Fibroblast of lung (primary cell): ENCODE data around the gene TPM4. TPM values are rescaled to one million over a fixed set of nuclear protein-coding genes. Genes with fewer than 3 reads are reported as not detected.

ENCODE experiments used
- DNase-seq, 2 donors: peaks; one replicate each; pipeline versions ENCODE4 v3.0.0 to v3.0.0-alpha.2; 2010; ENCODE audit warnings: low read depth in 2 of 2
- H2AFZ ChIP-seq: 2 replicates; pipeline ENCODE4 v1.5.1; 2012; ENCODE audit warnings: low read length, control low read depth, inconsistent platforms
- H3K27ac ChIP-seq: 2 replicates; pipeline ENCODE4 v1.5.1; 2011; ENCODE audit warnings: low read length, control low read depth; ENCODE audit not compliant: insufficient read depth
- H3K27me3 ChIP-seq: 2 replicates; pipeline ENCODE4 v1.5.1; 2011; ENCODE audit warnings: mild to moderate bottlenecking, low read length; ENCODE audit not compliant: control insufficient read depth, insufficient read depth
- H3K36me3 ChIP-seq: 2 replicates; pipeline ENCODE4 v1.5.1; 2011; ENCODE audit warnings: low read length; ENCODE audit not compliant: control insufficient read depth, insufficient read depth
- H3K4me1 ChIP-seq: 2 replicates; pipeline ENCODE4 v1.5.1; 2011; ENCODE audit warnings: low read length; ENCODE audit not compliant: control insufficient read depth, insufficient read depth; ENCODE audit errors: extremely low read depth
- H3K4me2 ChIP-seq: 2 replicates; pipeline ENCODE4 v1.5.1; 2011; ENCODE audit warnings: low read length, control low read depth; ENCODE audit not compliant: insufficient read depth; ENCODE audit errors: extremely low read depth
- H3K4me3 ChIP-seq, 4 experiments: fragments of 200-600 bp in 1 of 4; sonication (generic) in 1 of 4; replicated peaks in 1 of 4; 2 replicates each; pipeline ENCODE4 v1.5.1; 2011 to 2016; ENCODE audit warnings: low read length in 4 of 4, low read depth in 3 of 4, mild to moderate bottlenecking in 3 of 4, control low read depth in 2 of 4, inconsistent platforms in 1 of 4, mixed read lengths in 1 of 4; ENCODE audit not compliant: insufficient read depth in 1 of 4; ENCODE audit errors: control extremely low read depth in 1 of 4
- H3K79me2 ChIP-seq: 2 replicates; pipeline ENCODE4 v1.5.1; 2012; ENCODE audit warnings: mild to moderate bottlenecking, low read length, inconsistent platforms; ENCODE audit not compliant: control insufficient read depth, insufficient read depth
- H3K9ac ChIP-seq: 2 replicates; pipeline ENCODE4 v1.5.1; 2011; ENCODE audit warnings: mild to moderate bottlenecking, low read length, control low read depth; ENCODE audit not compliant: insufficient read depth
- H3K9me3 ChIP-seq: 2 replicates; pipeline ENCODE4 v1.5.1; 2012; ENCODE audit warnings: low read depth, low read length; ENCODE audit not compliant: control insufficient read depth, insufficient read depth
- H4K20me1 ChIP-seq: 2 replicates; pipeline ENCODE4 v1.5.1; 2011; ENCODE audit warnings: low read length; ENCODE audit not compliant: control insufficient read depth, insufficient read depth; ENCODE audit errors: extremely low read depth
- CTCF ChIP-seq, 2 donors: IDR thresholded peaks in 1 of 2; conservative IDR thresholded peaks in 1 of 2; 1 replicate in 1 of 2; 2 replicates in 1 of 2; pipeline ENCODE4 v1.5.1; 2011 to 2012; ENCODE audit warnings: low read length in 2 of 2, control low read depth in 1 of 2, inconsistent platforms in 1 of 2, low read depth in 1 of 2, mild to moderate bottlenecking in 1 of 2
- EZH2 ChIP-seq: IDR thresholded peaks from 2 replicates; pipeline ENCODE4 v1.5.1; 2012; ENCODE audit warnings: low read length, control low read depth, mild to moderate bottlenecking; ENCODE audit errors: missing control alignments
- polyA plus RNA-seq, 2 donors: library from polyadenylated mRNA; depleted of rRNA in 1 of 2; stranded (reverse) in 1 of 2; unstranded in 1 of 2; fragments of >200 nt; gene quantifications; 2 replicates each; pipeline ENCODE4 v1.2.1, GENCODE V29; 2011 to 2012; ENCODE audit warnings: missing spikeins in 1 of 2
- total RNA-seq: library from RNA; depleted of rRNA; stranded (reverse); fragments of >200 nt; gene quantifications from 2 replicates; pipeline ENCODE4 v1.2.1, GENCODE V29; 2014

Gene TPM4
- total and polyA plus RNA-seq, 2 donors (not counting 1 experiment from before 2014, with no cell fraction given) = 822 to 2,577 TPM

- no peak for TF ChIP-seq CTCF (conservative IDR thresholded peaks at IDR 0.05 in 1 of 2, IDR thresholded peaks at IDR 0.05 in 1 of 2; ENCODE audit: low read depth in 1 of 2, low read length in 2 of 2)
- TF ChIP-seq EZH2 = no peak
- H3K27ac ChIP-seq = no peak overlapping the region
- DNase-seq = no peak
These were observed 67.9 kb downstream of the TPM4 start for GRCh38 chr19:16144216-16144581.

GRCh38 chr19:16146112-16146511, 69.8 kb downstream of the TPM4 start:
- no peaks in the 10 kb centered on the region for H3K36me3 ChIP-seq

More at GRCh38 chr19:16144216-16144581, 67.9 kb downstream of the TPM4 start:
- H3K9ac ChIP-seq = no peak overlapping the region
- no peaks in the 10 kb centered on the region for H4K20me1 ChIP-seq
- no peak overlapping the region for H3K4me2 ChIP-seq
- H3K9me3 ChIP-seq = no peaks in the 10 kb centered on the region
- no peak overlapping the region for H3K4me3 ChIP-seq
- H3K4me1 ChIP-seq = no peaks in the 10 kb centered on the region
- H3K36me3 ChIP-seq = no peaks in the 10 kb centered on the region
- H3K79me2 ChIP-seq = no peaks in the 10 kb centered on the region
- no peaks in the 10 kb centered on the region for H3K27me3 ChIP-seq
- no peak overlapping the region for H2AFZ ChIP-seq

GRCh38 chr19:16148443-16149229, 72.3 kb downstream of the TPM4 start:
- no peaks in the 10 kb centered on the region for H3K27me3 ChIP-seq
- H3K9me3 ChIP-seq = no peaks in the 10 kb centered on the region
- no peak overlapping the region for H2AFZ ChIP-seq
- H3K79me2 ChIP-seq = no peaks in the 10 kb centered on the region
- H3K4me1 ChIP-seq = no peaks in the 10 kb centered on the region
- H3K27ac ChIP-seq = no peak overlapping the region
- no peak overlapping the region for H3K4me2 ChIP-seq
- no peaks in the 10 kb centered on the region for H4K20me1 ChIP-seq
- TF ChIP-seq CTCF (conservative IDR thresholded peaks at IDR 0.05 in 1 of 2, IDR thresholded peaks at IDR 0.05 in 1 of 2; ENCODE audit: low read depth in 1 of 2, low read length in 2 of 2) (no peak), EZH2 (no peak)
- H3K9ac ChIP-seq = no peak overlapping the region
- no peak for DNase-seq
- H3K4me3 ChIP-seq = no peak overlapping the region
- H3K36me3 ChIP-seq = no peaks in the 10 kb centered on the region

More at GRCh38 chr19:16146112-16146511, 69.8 kb downstream of the TPM4 start:
- no peak overlapping the region for H3K4me2 ChIP-seq
- no peaks in the 10 kb centered on the region for H4K20me1 ChIP-seq
- no peak for DNase-seq
- H3K4me1 ChIP-seq = no peaks in the 10 kb centered on the region
- no peaks in the 10 kb centered on the region for H3K79me2 ChIP-seq
- H3K9me3 ChIP-seq = no peaks in the 10 kb centered on the region
- no peaks in the 10 kb centered on the region for H3K27me3 ChIP-seq
- no peak overlapping the region for H3K9ac ChIP-seq
- no peak overlapping the region for H2AFZ ChIP-seq
- H3K27ac ChIP-seq = no peak overlapping the region
- no peak overlapping the region for H3K4me3 ChIP-seq
- TF ChIP-seq CTCF (conservative IDR thresholded peaks at IDR 0.05 in 1 of 2, IDR thresholded peaks at IDR 0.05 in 1 of 2; ENCODE audit: low read depth in 1 of 2, low read length in 2 of 2) (no peak), EZH2 (no peak)

Other genes starting within 250 kb of the TPM4 start
- not detected in 2 replicates for gene CYP4F2, start 178.4 kb upstream of the TPM4 start, total RNA-seq
- not detected in 2 replicates for gene CYP4F2, start 178.4 kb upstream of the TPM4 start, polyA plus RNA-seq
- not detected in 2 replicates for gene CYP4F11, start 142.0 kb upstream of the TPM4 start, total RNA-seq
- gene CYP4F11, start 142.0 kb upstream of the TPM4 start, polyA plus RNA-seq = not detected in 2 replicates
- not detected in 2 replicates for gene OR10H4, start 127.5 kb upstream of the TPM4 start, total RNA-seq
- gene OR10H4, start 127.5 kb upstream of the TPM4 start, polyA plus RNA-seq = not detected in 2 replicates
- 47.5 and 77.6 TPM in 2 replicates for gene RAB8A, start 35.4 kb downstream of the TPM4 start, total RNA-seq
- 104 and 128 TPM in 2 replicates for gene RAB8A, start 35.4 kb downstream of the TPM4 start, polyA plus RNA-seq
- gene HSH2D, start 67.2 kb downstream of the TPM4 start, total RNA-seq = not detected in 2 replicates
- gene HSH2D, start 67.2 kb downstream of the TPM4 start, polyA plus RNA-seq = not detected in 2 replicates
- gene CIB3, start 97.0 kb downstream of the TPM4 start, total RNA-seq = not detected in 2 replicates
- not detected in 2 replicates for gene CIB3, start 97.0 kb downstream of the TPM4 start, polyA plus RNA-seq
- 102 and 106 TPM in 2 replicates for gene FAM32A, start 108.9 kb downstream of the TPM4 start, total RNA-seq
- gene FAM32A, start 108.9 kb downstream of the TPM4 start, polyA plus RNA-seq = 141 and 149 TPM in 2 replicates
- 48.5 and 113 TPM in 2 replicates for gene AP1M1, start 121.4 kb downstream of the TPM4 start, total RNA-seq
- 94.4 and 130 TPM in 2 replicates for gene AP1M1, start 121.4 kb downstream of the TPM4 start, polyA plus RNA-seq
- gene KLF2, start 248.3 kb downstream of the TPM4 start, total RNA-seq = 3.3 and 19.2 TPM in 2 replicates
- 6.7 and 11.5 TPM in 2 replicates for gene KLF2, start 248.3 kb downstream of the TPM4 start, polyA plus RNA-seq